Measurements from ENCODE around the gene LRRC47. TPM values are rescaled to one million over a fixed set of nuclear protein-coding genes. Genes with fewer than 3 reads are reported as not detected.
"Not testable (repeated sequence)": the region's sequence is repeated elsewhere in the genome, so short reads cannot be mapped to it uniquely, and the experiment has no call there.

The LRRC47 gene
- total RNA-seq, 4 donors from 2014 or later: 64.2 to 97.2 (median 89.9) TPM

GRCh38 chr1:3805038-3805437, 8.7 kb upstream of the LRRC47 start:
- H3K27ac ChIP-seq: no peak overlapping the region
- no peaks in the 10 kb centered on the region for H3K36me3 ChIP-seq
- H3K27me3 ChIP-seq: peaks cover 0 to 8% (median 0%) of the 10 kb centered on the region in 3 donors
- intact Hi-C loops (cut with DNase I; ENCODE audit: low total_unique reads): no loop called here
- no peaks in the 10 kb centered on the region for H3K4me1 ChIP-seq
- ATAC-seq (no peak), DNase-seq (no peak)
- in situ Hi-C loops (cut with MboI; ENCODE audit: low sequenced_read_pairs in 4 of 4): loop anchor here in 1 of 4 donors (25.0 kb wide), 1 partner anchor 93 kb away; no protein-coding TSS in a partner anchor
- no peak overlapping the region for H3K4me3 ChIP-seq
- TF ChIP-seq CTCF (IDR thresholded peaks at IDR 0.05 in 4 of 5, conservative IDR thresholded peaks at IDR 0.05 in 1 of 5): no peak
- no peak for TF ChIP-seq POLR2A (IDR thresholded peaks at IDR 0.05)
- H3K9me3 ChIP-seq: no peaks in the 10 kb centered on the region

- in situ Hi-C loops (cut with MboI; ENCODE audit: low sequenced_read_pairs in 4 of 4): loop anchor here in 1 of 4 donors (25.0 kb wide), 1 partner anchor 92 kb away; no protein-coding TSS in a partner anchor
Observed at GRCh38 chr1:3804627-3804944, 8.3 kb upstream of the LRRC47 start.

GRCh38 chr1:3803905-3804626, 7.8 kb upstream of the LRRC47 start:
- H3K27me3 ChIP-seq: peaks cover 0 to 8% (median 0%) of the 10 kb centered on the region in 3 donors
- intact Hi-C loops (cut with DNase I; ENCODE audit: low total_unique reads): no loop called here
- no peak for ATAC-seq
- no peak overlapping the region for H3K27ac ChIP-seq
- DNase-seq: no peak
- H3K4me1 ChIP-seq: no peaks in the 10 kb centered on the region
- H3K36me3 ChIP-seq: no peaks in the 10 kb centered on the region
- TF ChIP-seq CTCF (IDR thresholded peaks at IDR 0.05 in 4 of 5, conservative IDR thresholded peaks at IDR 0.05 in 1 of 5) (no peak), POLR2A (IDR thresholded peaks at IDR 0.05) (no peak)
- no peaks in the 10 kb centered on the region for H3K9me3 ChIP-seq
- H3K4me3 ChIP-seq: no peak overlapping the region
- in situ Hi-C loops (cut with MboI; ENCODE audit: low sequenced_read_pairs in 4 of 4): loop anchor here in 1 of 4 donors (25.0 kb wide), 1 partner anchor 92 kb away; no protein-coding TSS in a partner anchor

More at GRCh38 chr1:3804627-3804944, 8.3 kb upstream of the LRRC47 start:
- H3K4me3 ChIP-seq; intact Hi-C loops (cut with DNase I; ENCODE audit: low total_unique reads); H3K9me3 ChIP-seq; DNase-seq; ATAC-seq; H3K27ac ChIP-seq; H3K27me3 ChIP-seq; H3K36me3 ChIP-seq; H3K4me1 ChIP-seq: not testable (repeated sequence)

- H3K27ac ChIP-seq; H3K4me1 ChIP-seq; H3K27me3 ChIP-seq; intact Hi-C loops (cut with DNase I; ENCODE audit: low total_unique reads); DNase-seq; H3K9me3 ChIP-seq; ATAC-seq; H3K4me3 ChIP-seq; H3K36me3 ChIP-seq: not testable (repeated sequence)
- in situ Hi-C loops (cut with MboI; ENCODE audit: low sequenced_read_pairs in 4 of 4): loop anchor here in 1 of 4 donors (25.0 kb wide), 1 partner anchor 88 kb away; no protein-coding TSS in a partner anchor
Observed at GRCh38 chr1:3800795-3801194, 4.5 kb upstream of the LRRC47 start.

- DNase-seq (no peak), ATAC-seq (no peak)
- Histone ChIP-seq H3K36me3 (no peaks in the 10 kb centered on the region), H3K4me3 (no peak overlapping the region), H3K27me3 (peaks cover 0 to 8% (median 0%) of the 10 kb centered on the region in 3 donors), H3K4me1 (peaks cover 6 to 11% of the 10 kb centered on the region in 2 donors), H3K9me3 (no peaks in the 10 kb centered on the region), H3K27ac (no peak overlapping the region)
- intact Hi-C loops (cut with DNase I; ENCODE audit: low total_unique reads): loop anchor here (5.0 to 10.0 kb wide), 2 partner anchors 57 to 305 kb away; partner anchors contain the start of genes CEP104 and DFFB
- no peak for TF ChIP-seq POLR2A (IDR thresholded peaks at IDR 0.05)
- no peak for TF ChIP-seq CTCF (IDR thresholded peaks at IDR 0.05 in 4 of 5, conservative IDR thresholded peaks at IDR 0.05 in 1 of 5)
- in situ Hi-C loops (cut with MboI; ENCODE audit: low sequenced_read_pairs in 4 of 4): loop anchor here in 1 of 4 donors (25.0 kb wide), 2 partner anchors 87 to 88 kb away; no protein-coding TSS in a partner anchor
Observed at GRCh38 chr1:3799976-3800685, 3.8 kb upstream of the LRRC47 start.

Measured in gastrocnemius medialis (tissue), 4 donors.